IMR-90 (cell line): Measurements from ENCODE around the gene KCNMB2.

Experiments
- BHLHE40 ChIP-seq: fragments of 150-350 bp; IDR thresholded peaks from 2 replicates; pipeline ENCODE4 v1.6.1; 2016; ENCODE audit warnings: mild to moderate bottlenecking, low read depth, low read length
- CEBPB ChIP-seq: IDR thresholded peaks from 2 replicates; pipeline ENCODE4 v1.6.1; 2012; ENCODE audit warnings: low read depth, low read length, improper control_type of control experiment
- MAFK ChIP-seq: IDR thresholded peaks from 2 replicates; pipeline ENCODE4 v1.6.1; 2012; ENCODE audit warnings: low read depth, low read length, improper control_type of control experiment
- MAZ ChIP-seq: IDR thresholded peaks from 2 replicates; pipeline ENCODE4 v1.6.1; 2012; ENCODE audit warnings: low read depth, mild to moderate bottlenecking, low read length, improper control_type of control experiment, moderate library complexity, borderline replicate concordance
- MXI1 ChIP-seq: IDR thresholded peaks from 2 replicates; pipeline ENCODE4 v1.6.1; 2012; ENCODE audit warnings: low read depth, mild to moderate bottlenecking, low read length, moderate library complexity, borderline replicate concordance
- NFE2L2 ChIP-seq: fragments of 150-350 bp; IDR thresholded peaks from 2 replicates; pipeline ENCODE4 v1.6.1; 2016; ENCODE audit warnings: low read depth, mild to moderate bottlenecking, low read length
- POLR2A ChIP-seq: IDR thresholded peaks from 2 replicates; pipeline ENCODE4 v1.6.1; 2012; ENCODE audit warnings: mild to moderate bottlenecking, low read depth, low read length
- RAD21 ChIP-seq: IDR thresholded peaks from 2 replicates; pipeline ENCODE4 v1.6.1; 2012; ENCODE audit warnings: low read length, improper control_type of control experiment
- RFX5 ChIP-seq: IDR thresholded peaks from 2 replicates; pipeline ENCODE4 v1.8.0; 2012; ENCODE audit warnings: low read depth, mild to moderate bottlenecking, low read length, moderate library complexity
- SMC3 ChIP-seq: fragments of 150-350 bp; IDR thresholded peaks from 2 replicates; pipeline ENCODE4 v1.6.1; 2016; ENCODE audit warnings: low read depth, mild to moderate bottlenecking, antibody characterized with exemption, low read length, moderate library complexity
- TF ChIP-seq, protein P1 (sequence below): conservative IDR thresholded peaks from 2 replicates; pipeline ENCODE4 v1.5.1; 2012; ENCODE audit warnings: mild to moderate bottlenecking, low read depth, low read length, improper control_type of control experiment
- TF ChIP-seq, protein P2 (sequence below): fragments of 150-350 bp; IDR thresholded peaks from 2 replicates; pipeline ENCODE4 v1.6.1; 2016; ENCODE audit warnings: low read depth, mild to moderate bottlenecking, low read length, moderate library complexity, borderline replicate concordance
- TF ChIP-seq, protein P3 (sequence below): fragments of 150-350 bp; IDR thresholded peaks from 2 replicates; pipeline ENCODE4 v1.6.1; 2017; ENCODE audit warnings: mild to moderate bottlenecking, antibody characterized with exemption, low read length, low read depth

DNA sequence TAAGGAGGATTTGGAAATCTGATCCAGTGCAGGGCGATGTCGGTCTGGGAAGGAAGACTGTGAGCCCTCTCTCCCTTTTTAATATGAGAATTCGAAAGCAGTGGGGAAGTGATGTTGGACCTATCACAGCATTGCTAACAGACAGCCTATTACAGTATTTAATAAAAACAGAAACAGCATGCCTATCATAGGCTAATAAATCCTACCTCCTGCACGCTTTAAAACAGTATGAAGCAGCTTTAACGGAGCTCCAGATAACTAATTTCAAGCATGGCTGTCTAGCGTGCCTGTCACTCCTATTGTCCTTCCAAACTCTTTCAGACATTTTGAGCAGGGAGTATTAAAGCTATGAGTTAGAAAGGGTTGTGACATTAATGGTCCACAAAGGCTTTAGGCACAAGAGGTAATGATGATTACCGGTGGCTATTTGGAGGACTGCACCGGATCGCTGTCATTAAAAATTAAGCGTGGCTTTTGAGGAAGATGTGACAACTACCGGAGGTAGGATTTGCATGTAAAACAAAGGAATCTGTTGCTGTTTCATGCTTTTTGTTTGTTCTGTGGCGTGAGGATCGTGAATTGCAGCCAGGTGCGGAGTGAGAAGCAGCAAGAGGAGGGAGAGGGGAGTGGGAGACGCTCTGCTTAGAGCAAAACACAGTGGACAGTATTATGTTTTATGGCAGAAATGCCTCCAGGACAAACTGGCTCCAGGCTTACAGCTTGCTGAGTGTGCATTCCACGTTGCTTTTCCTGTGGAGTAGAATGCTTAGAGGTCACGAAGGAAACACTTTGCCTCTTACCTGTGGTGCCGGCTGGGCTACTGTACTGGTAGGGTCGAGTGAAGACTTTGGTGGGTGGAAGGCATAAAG is at the start of gene KCNMB2:
- TF ChIP-seq POLR2A (no peak), RAD21 (no peak), MXI1 (no peak), NFE2L2 (no peak), MAFK (no peak; the same call in 1 of the 2 replicates), CEBPB (no peak), BHLHE40 (no peak), MAZ (no peak), SMC3 (no peak), RFX5 (no peak)
- TF ChIP-seq, protein P1, sequence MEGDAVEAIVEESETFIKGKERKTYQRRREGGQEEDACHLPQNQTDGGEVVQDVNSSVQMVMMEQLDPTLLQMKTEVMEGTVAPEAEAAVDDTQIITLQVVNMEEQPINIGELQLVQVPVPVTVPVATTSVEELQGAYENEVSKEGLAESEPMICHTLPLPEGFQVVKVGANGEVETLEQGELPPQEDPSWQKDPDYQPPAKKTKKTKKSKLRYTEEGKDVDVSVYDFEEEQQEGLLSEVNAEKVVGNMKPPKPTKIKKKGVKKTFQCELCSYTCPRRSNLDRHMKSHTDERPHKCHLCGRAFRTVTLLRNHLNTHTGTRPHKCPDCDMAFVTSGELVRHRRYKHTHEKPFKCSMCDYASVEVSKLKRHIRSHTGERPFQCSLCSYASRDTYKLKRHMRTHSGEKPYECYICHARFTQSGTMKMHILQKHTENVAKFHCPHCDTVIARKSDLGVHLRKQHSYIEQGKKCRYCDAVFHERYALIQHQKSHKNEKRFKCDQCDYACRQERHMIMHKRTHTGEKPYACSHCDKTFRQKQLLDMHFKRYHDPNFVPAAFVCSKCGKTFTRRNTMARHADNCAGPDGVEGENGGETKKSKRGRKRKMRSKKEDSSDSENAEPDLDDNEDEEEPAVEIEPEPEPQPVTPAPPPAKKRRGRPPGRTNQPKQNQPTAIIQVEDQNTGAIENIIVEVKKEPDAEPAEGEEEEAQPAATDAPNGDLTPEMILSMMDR = no peak
- TF ChIP-seq, protein P2, sequence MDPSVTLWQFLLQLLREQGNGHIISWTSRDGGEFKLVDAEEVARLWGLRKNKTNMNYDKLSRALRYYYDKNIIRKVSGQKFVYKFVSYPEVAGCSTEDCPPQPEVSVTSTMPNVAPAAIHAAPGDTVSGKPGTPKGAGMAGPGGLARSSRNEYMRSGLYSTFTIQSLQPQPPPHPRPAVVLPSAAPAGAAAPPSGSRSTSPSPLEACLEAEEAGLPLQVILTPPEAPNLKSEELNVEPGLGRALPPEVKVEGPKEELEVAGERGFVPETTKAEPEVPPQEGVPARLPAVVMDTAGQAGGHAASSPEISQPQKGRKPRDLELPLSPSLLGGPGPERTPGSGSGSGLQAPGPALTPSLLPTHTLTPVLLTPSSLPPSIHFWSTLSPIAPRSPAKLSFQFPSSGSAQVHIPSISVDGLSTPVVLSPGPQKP = no peak
- TF ChIP-seq, protein P3, sequence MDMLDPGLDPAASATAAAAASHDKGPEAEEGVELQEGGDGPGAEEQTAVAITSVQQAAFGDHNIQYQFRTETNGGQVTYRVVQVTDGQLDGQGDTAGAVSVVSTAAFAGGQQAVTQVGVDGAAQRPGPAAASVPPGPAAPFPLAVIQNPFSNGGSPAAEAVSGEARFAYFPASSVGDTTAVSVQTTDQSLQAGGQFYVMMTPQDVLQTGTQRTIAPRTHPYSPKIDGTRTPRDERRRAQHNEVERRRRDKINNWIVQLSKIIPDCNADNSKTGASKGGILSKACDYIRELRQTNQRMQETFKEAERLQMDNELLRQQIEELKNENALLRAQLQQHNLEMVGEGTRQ = no peak
